Ascending aorta (tissue), 2 donors: ENCODE results near the gene PPP2R5C. TPM values are rescaled to one million over a fixed set of nuclear protein-coding genes. Genes with fewer than 3 reads are reported as not detected.

Experiments used
- DNase-seq, 2 donors: peaks; one replicate each; pipeline ENCODE4 v3.0.0-alpha.2; 2019; ENCODE audit warnings: low spot score in 2 of 2
- H3K27ac ChIP-seq, 2 donors: fragments of 200-600 bp; sonication (generic); one replicate each; pipeline ENCODE4 v1.5.1; 2016 to 2017; ENCODE audit warnings: mild to moderate bottlenecking in 1 of 2
- H3K27me3 ChIP-seq: fragments of 200-600 bp; sonication (generic); one replicate; pipeline ENCODE4 v1.5.1; 2017
- H3K36me3 ChIP-seq, 2 donors: fragments of 200-600 bp; sonication (generic); one replicate each; pipeline ENCODE4 v1.5.1; 2016
- H3K4me1 ChIP-seq, 2 donors: fragments of 200-600 bp; sonication (generic); one replicate each; pipeline ENCODE4 v1.5.1; 2016 to 2017; ENCODE audit warnings: mild to moderate bottlenecking in 1 of 2
- H3K4me3 ChIP-seq, 2 donors: fragments of 200-600 bp; sonication (generic); one replicate each; pipeline ENCODE4 v1.5.1; 2016 to 2017; ENCODE audit warnings: mild to moderate bottlenecking in 1 of 2
- H3K9me3 ChIP-seq, 2 donors: fragments of 200-600 bp; sonication (generic); one replicate each; pipeline ENCODE4 v1.5.1; 2016
- CTCF ChIP-seq, 3 experiments: fragments of 200-600 bp in 2 of 3; fragments of 450-650 bp in 1 of 3; sonication (generic) in 2 of 3; IDR thresholded peaks; one replicate each; pipeline ENCODE4 v1.5.1; 2016 to 2019; ENCODE audit warnings: antibody characterized with exemption in 3 of 3, mild to moderate bottlenecking in 1 of 3, moderate library complexity in 1 of 3
- intact Hi-C: fragments of 100-400 bp; cut with DNase I; formaldehyde crosslinking; loops from one replicate; pipeline ENCODE4 v1.15.1; 2023
- total RNA-seq: library from RNA; depleted of rRNA; stranded (reverse); fragments of >200 nt; gene quantifications from one replicate; pipeline ENCODE4 v1.1.0, GENCODE V29; 2016

PPP2R5C gene
- total RNA-seq, 1 donor from 2014 or later: 45.6 TPM

DNA sequence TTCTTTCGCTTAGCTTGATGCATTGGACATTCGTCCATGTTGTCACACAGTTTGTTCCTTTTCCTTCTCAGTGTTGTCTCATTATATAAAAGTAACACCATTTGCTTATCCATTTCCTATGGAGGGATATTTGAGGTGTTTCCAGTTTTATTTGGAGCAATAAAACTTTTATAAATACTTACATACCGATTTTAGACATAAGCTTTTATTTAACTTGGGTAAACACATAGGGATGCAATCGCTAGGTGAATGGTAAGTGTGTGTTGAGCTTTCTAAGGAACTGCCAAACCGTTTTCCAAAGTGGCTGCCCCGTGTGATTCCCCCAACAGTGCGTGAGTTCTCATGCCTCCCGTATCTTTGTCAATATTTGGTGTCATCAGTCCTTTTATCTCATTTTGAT lies 107.7 kb downstream of the PPP2R5C start:
- no peaks in the 10 kb centered on the region for H3K27me3 ChIP-seq
- intact Hi-C loops: no loop called here
- H3K4me1 ChIP-seq: no peaks in the 10 kb centered on the region
- no peak overlapping the region for H3K4me3 ChIP-seq
- no peaks in the 10 kb centered on the region for H3K9me3 ChIP-seq
- no peak for DNase-seq
- H3K27ac ChIP-seq: no peak overlapping the region
- peaks cover 0 to 4% of the 10 kb centered on the region in 2 donors for H3K36me3 ChIP-seq
- TF ChIP-seq CTCF (IDR thresholded peaks at IDR 0.05): no peak

DNA sequence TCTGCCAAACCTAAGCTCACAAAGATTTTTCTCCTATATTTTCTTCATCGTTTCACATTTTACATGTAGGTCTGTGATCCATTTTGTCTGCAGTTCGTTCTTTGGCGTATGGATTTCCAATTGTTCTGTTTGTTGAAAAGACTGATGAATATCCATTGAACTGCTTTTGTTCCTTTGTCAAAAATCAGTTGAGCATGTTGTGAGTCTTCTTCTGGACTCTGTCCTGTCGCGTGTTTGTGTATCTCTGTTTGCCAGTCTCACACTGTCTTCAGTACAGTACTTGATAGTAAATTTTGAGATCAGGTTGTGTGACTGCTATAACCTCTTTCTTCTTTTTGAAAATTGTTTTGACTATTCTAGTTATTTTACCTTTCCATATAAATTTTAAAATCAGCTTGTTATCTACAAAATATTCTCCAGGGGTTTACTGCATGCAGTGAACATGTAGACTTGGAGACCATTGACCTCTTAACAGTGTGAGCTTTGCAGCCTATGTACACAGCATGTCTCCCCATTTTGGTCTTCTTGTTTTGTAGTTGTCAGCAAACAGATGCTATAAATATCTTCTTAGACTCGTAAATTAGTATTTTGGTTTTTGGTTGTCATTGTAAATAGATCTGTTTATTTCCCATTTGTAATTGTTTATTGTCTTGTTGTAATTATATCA lies 108.9 kb downstream of the PPP2R5C start:
- H3K9me3 ChIP-seq: no peaks in the 10 kb centered on the region
- no peaks in the 10 kb centered on the region for H3K36me3 ChIP-seq
- intact Hi-C loops: no loop called here
- H3K27ac ChIP-seq: no peak overlapping the region
- no peak overlapping the region for H3K4me3 ChIP-seq
- no peak for DNase-seq
- no peak for TF ChIP-seq CTCF (IDR thresholded peaks at IDR 0.05)
- no peaks in the 10 kb centered on the region for H3K27me3 ChIP-seq
- H3K4me1 ChIP-seq: peaks cover 0 to 2% of the 10 kb centered on the region in 2 donors

DNA sequence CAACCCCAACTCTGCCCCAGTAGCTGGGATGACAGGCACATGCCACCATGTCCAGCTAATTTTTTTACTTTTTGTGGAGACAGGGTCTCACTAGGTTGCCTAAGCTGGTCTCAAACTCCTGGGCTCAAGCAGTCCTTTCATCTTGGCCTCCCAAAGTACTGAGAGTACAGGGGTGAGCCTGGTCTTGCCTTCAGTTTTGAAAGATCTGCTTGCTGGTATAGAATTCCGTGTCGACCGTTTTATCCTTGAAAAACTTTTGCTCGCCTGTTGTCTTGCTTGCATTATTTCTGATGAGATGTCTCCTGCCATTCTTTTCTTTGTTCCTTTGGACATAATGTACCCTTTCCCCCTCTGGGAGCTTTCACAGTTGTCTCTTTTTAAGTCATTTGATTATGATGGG lies 110.8 kb downstream of the PPP2R5C start:
- no peak for TF ChIP-seq CTCF (IDR thresholded peaks at IDR 0.05)
- H3K9me3 ChIP-seq: no peaks in the 10 kb centered on the region
- no peak overlapping the region for H3K4me3 ChIP-seq
- H3K27me3 ChIP-seq: no peaks in the 10 kb centered on the region
- no peaks in the 10 kb centered on the region for H3K36me3 ChIP-seq
- intact Hi-C loops: no loop called here
- no peak overlapping the region for H3K27ac ChIP-seq
- DNase-seq: no peak
- H3K4me1 ChIP-seq: peaks cover 0 to 3% of the 10 kb centered on the region in 2 donors

DNA sequence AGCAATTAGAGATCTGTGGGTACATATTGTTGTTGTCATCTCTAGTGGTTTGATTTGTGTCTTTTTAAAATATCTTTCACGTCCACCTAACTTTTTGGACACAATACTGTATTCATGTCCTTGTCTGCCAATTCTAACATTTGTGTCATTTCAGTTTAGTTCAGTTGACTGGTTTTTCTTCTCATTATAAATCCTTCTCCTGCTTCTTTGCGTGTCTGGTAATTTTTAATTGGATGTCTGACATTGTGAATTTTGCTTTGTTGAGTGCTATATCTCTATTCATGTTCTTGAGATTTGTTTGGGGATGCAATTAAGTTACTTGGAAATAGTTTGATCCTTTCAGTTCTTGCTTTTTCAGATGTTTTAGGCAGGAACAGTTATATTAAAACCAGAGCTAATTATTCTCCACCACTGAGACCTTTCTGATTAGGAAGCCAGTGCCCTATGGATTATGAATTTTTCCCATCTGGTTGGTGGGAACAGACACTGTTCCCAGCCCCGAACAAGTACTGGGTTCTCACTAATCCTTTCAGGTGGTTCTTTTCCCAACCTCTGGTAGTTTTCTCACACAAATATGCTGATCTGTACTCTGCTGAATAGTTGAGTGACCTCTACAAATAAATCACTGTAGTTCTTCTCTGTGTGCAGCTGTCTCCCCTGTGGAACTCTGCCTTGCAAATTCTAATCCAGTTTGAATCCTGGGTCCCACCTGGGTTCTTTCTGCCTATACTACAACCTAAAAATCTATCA lies 111.7 kb downstream of the PPP2R5C start:
- intact Hi-C loops: no loop called here
- Histone ChIP-seq H3K27me3 (no peaks in the 10 kb centered on the region), H3K36me3 (peaks cover 0 to 5% of the 10 kb centered on the region in 2 donors), H3K9me3 (no peaks in the 10 kb centered on the region), H3K4me1 (peaks cover 0 to 3% of the 10 kb centered on the region in 2 donors), H3K27ac (no peak overlapping the region), H3K4me3 (no peak overlapping the region)
- no peak for TF ChIP-seq CTCF (IDR thresholded peaks at IDR 0.05)
- DNase-seq: no peak

DNA sequence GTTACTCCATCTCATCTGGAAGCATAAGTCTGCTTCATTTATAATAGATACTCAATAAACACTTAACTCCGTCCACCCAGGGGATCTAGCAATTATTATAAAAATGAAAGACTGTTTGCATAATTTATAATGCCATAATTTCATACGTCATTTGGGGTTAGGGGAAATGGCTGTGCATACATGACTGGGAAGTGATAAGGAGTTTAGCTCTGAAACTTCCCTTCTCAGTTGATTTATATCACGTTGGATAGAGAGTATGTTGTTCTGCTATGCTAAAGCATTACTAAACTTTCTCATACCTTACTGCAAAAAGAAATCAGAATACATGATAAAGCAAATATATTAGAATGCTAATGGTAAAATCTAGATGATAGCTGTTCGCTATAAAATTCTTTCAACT lies 112.5 kb downstream of the PPP2R5C start:
- intact Hi-C loops: no loop called here
- no peak overlapping the region for H3K4me3 ChIP-seq
- no peak for TF ChIP-seq CTCF (IDR thresholded peaks at IDR 0.05)
- H3K27ac ChIP-seq: no peak overlapping the region
- H3K27me3 ChIP-seq: no peaks in the 10 kb centered on the region
- H3K36me3 ChIP-seq: peaks cover 3 to 9% of the 10 kb centered on the region in 2 donors
- H3K9me3 ChIP-seq: no peaks in the 10 kb centered on the region
- no peak for DNase-seq
- peaks cover 0 to 3% of the 10 kb centered on the region in 2 donors for H3K4me1 ChIP-seq
